ENCODE measurements around the gene LGALS7.
"Not testable (repeated sequence)": the region's sequence is repeated elsewhere in the genome, so short reads cannot be mapped to it uniquely, and the experiment has no call there.

LGALS7 gene

GRCh38 chr19:38770228-38770948 lies 2.9 kb downstream of the LGALS7 start:
- DNase-seq = not testable (repeated sequence)

GRCh38 chr19:38769635-38770211 lies 3.6 kb downstream of the LGALS7 start:
- no peak for DNase-seq

GRCh38 chr19:38766276-38767047 lies 6.9 kb downstream of the LGALS7 start:
- no peak for DNase-seq

- DNase-seq = no peak
These were observed 8.1 kb downstream of the LGALS7 start for GRCh38 chr19:38765214-38765613.

- DNase-seq = no peak
These were observed 9.5 kb downstream of the LGALS7 start for GRCh38 chr19:38763795-38764220.

- not testable (repeated sequence) for DNase-seq
These were observed 11.4 kb downstream of the LGALS7 start for GRCh38 chr19:38761884-38762389.

- DNase-seq = not testable (repeated sequence)
These were observed 12.4 kb downstream of the LGALS7 start for GRCh38 chr19:38760805-38761517.

- DNase-seq = no peak
These were observed 13.7 kb downstream of the LGALS7 start for GRCh38 chr19:38759590-38760003.

- not testable (repeated sequence) for DNase-seq
These were observed 19.1 kb downstream of the LGALS7 start for GRCh38 chr19:38754196-38754595.

- not testable (repeated sequence) for DNase-seq
These were observed 19.5 kb downstream of the LGALS7 start for GRCh38 chr19:38753783-38754182.

- no peak for DNase-seq
These were observed 28.0 kb downstream of the LGALS7 start for GRCh38 chr19:38745316-38745715.

- DNase-seq = no peak
These were observed 28.4 kb downstream of the LGALS7 start for GRCh38 chr19:38744874-38745273.

- no peak for DNase-seq
These were observed 29.0 kb downstream of the LGALS7 start, which contains the start of gene CAPN12 for GRCh38 chr19:38744298-38744681. CAPN12 (minus strand) TSS chr19:38744474; CDS start chr19:38744165, 309 bp downstream.

GRCh38 chr19:38743394-38744297 lies 29.7 kb downstream of the LGALS7 start:
- DNase-seq = no peak

GRCh38 chr19:38742906-38743305 lies 30.4 kb downstream of the LGALS7 start:
- no peak for DNase-seq

- DNase-seq = no peak
These were observed 31.0 kb downstream of the LGALS7 start for GRCh38 chr19:38742296-38742695.

GRCh38 chr19:38741670-38742069 lies 31.6 kb downstream of the LGALS7 start:
- DNase-seq = no peak

GRCh38 chr19:38740932-38741331 lies 32.4 kb downstream of the LGALS7 start:
- no peak for DNase-seq

GRCh38 chr19:38740257-38740592 lies 33.1 kb downstream of the LGALS7 start:
- no peak for DNase-seq

GRCh38 chr19:38739440-38740256 lies 33.7 kb downstream of the LGALS7 start:
- no peak for DNase-seq
